NCI-H345 (cell line): ENCODE data around the gene GALNT10.
"Not testable (repeated sequence)": the region's sequence is repeated elsewhere in the genome, so short reads cannot be mapped to it uniquely, and the experiment has no call there.

ENCODE experiments used
- DNase-seq: peaks from one replicate; lab custom pipeline; 2025; lab: John Stamatoyannopoulos, UW

Gene GALNT10

DNA sequence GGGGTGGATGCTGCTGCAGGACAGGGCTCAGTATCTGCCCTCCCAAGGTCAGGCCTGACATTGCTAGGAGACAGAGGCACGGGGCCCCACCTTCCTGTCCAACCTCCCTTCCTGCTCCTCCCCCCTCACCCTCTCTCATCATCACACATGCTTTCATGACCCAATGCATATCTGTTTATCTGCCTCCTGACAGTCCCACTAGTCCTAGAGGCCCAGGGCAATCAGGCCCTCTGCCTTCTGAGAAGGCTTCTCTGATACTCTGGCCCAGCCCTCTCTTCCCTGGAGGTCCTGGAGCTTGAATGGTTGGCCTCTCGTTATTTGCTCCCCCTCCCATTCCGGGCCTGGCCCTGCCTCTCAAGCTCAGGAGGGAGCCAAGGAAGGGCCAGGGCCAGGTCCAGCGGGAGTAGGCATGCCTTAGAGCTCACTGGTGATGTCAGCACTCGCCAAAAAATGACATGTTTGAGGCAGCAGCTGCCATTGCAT, 164.6 kb downstream of the GALNT10 start:
- DNase-seq: no peak

DNA sequence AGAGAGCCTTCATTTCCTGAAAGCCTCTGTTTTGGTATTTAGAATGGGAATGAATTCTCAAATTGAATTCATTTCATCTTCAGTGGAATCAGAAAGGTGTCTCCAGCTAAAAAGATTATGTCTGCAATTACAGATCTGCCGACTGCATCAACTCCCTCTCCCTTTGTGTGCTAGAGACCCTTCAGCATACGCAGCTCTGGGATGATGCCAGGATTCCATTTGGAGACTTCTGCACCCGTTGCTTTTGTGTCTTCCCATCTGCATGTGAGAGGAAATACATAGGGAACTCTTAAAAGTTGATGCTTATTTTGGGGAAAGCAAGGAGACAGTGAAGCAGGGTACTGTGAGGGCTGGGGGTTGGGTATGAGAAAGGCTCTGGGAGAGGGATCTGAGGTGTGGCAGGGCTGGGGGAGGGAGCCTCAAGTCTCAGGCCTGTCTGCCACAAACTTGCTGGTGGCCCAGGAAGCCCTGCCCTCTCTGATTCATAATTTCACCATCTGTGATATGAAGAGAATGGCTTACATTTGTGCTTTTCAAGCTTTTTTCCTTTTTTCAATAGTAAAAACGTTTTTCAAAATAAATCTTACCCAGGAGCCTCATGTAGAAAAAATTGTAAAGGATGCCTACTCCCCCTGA, 165.6 kb downstream of the GALNT10 start:
- DNase-seq: no peak

DNA sequence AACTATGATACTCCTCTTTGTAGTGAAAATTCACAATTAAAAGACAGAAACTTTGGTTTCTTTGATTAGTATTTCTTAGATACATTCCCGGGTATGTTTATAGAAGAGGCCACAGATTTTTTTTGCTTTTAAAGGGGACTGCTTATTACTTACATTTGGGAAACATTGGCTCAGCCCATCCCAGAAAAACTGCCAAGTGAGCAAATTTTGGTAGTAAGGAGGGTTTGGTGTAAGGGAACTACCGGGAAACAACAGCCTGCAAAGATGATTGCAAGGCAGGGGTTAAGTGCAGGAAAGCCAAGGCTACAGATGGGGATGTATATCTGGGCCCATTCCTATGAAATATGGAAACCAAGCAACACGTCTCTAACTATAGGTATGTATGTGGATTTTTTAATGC, 166.4 kb downstream of the GALNT10 start:
- no peak for DNase-seq

DNA sequence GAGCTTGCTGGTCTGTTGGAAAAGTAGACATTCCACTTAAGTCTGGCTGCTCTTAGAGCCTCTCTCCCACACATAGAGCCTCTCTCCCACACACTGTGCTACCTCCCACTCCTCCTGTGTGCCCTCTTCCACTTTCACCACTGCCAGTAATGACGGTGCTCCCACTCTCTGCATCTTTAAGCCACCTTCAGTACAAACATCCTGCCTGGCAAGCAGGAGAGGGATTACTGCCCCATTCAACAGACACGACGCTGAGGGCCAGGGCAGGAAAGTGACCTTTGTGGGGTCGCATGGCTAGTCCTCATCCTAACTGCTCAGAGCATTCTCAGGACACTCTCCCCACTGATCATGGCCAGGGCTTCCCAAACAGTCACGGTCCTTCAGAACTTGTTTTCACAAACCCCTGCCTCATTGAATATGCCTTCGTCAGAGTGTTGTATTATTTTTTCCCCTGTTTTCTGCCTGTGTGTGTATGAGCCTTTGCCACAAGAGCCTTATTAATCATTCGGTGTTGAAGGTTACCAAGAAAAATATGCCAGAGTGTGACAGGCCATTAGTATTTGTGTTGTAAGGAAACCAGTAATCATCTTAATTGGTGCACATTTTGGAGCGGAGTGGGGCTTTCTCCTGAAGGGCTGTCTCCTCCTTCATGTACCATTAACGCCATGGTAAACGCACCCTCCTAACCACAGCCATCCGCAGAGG, 168.1 kb downstream of the GALNT10 start:
- no peak for DNase-seq

DNA sequence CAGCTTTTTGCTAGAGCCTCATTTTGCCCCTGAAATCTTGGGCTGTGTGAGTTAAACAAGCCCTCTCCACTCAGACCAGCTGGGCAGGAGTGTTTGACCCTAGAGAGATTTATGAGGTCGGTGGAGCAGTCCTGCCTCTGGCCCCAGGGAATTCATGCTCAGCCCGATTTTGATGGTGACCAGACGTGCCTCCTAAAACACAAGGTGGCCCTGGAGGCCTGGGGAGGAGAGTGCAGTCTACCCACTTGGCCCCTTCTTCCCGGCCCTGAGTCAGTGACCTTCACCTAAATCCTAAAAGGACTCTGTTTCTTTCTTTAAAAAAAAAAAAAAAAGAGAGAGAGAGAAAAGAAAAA, 168.7 kb downstream of the GALNT10 start:
- DNase-seq: no peak

DNA sequence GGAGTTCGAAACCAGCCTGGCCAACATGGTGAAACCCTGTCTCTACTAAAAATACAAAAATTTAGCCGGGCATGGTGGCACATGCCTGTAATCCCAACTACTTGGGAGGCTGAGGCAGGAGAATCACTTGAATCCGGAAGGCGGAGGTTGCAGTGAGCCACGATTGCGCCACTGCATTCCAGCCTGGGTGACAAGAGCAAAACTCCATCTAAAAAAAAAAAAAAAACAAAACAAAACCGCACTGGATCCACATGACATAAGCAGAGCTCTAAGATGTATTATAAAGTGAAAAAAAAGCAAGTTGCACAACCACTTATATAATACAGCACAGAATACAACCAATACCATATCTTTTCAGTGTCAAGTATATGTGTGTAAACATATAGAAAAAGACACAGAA, 169.7 kb downstream of the GALNT10 start:
- not testable (repeated sequence) for DNase-seq

DNA sequence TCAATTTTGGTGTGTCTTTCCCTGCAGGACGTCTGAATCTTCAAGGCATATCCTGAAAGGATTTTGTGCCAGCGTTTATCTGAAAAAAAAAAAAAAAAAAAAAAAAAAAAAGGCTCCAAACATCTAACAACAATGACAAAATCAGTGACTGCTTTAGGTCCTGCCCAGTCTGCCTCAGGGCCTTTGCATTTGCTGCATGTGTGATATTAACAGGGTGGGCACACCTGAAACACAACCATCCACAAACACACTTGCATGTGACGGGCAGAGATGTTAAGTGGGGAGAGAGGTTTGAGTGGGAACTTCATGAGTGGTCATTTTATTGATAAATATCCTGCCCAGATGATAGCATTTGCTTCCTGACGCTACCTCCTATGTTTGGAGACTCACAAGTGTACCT, 172.9 kb downstream of the GALNT10 start:
- no peak for DNase-seq

DNA sequence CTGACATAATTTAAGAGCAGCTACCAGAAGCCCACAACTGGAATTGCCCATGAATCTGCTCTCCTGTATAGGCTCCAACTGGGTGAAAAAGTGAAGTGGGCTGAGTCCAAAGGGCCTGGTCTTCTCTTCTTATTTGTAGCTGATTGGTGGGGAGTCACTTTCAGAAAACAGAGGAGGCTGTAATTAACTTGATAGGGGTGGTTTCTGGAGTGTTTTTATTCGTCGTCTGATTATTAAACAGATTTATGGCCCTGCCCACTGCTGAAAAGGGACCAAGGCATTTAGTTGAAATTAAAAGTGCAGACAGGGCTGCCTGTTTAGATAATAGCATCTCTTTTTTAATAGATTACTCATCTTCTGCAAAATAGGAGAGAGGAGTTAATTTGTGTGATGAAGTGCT, 174.2 kb downstream of the GALNT10 start:
- no peak for DNase-seq

DNA sequence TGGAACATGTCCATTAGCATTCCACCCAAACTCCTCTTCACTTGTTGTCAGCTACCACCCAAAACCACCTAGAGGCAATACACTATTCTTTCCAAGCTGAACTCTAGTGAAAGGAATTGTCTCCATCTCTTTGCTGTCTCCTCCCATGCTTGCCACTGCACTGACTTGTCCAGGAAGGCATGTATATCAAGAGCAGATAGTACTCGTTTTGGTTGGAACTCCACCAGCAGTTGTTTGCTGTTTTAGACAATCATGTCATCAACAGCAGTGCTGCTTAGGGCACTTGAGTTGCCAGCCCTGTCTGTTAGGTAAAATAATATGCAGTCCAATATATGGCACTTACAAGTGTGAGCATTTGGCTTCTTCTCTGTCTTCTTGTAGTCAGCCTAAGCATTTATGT, 175.3 kb downstream of the GALNT10 start:
- no peak for DNase-seq

DNA sequence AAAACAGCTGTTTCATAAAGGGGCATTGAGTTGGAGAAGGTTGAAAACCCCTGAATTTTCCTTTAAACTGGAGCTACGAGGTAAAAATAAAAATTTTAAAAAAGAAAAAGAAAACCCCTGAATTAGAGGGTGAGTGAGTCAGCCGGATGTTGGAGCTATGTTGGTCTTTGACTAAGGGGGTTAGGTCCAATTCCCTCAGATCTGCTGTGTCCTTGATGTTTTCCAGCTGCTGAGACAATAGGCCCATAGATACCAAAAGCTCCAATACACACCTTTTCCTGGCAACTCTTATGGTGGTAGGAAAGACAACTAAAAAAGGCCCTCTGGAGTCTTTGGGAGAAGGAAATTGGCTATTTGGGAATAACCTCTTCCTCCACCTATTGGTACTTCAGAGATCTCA, 175.8 kb downstream of the GALNT10 start:
- no peak for DNase-seq

DNA sequence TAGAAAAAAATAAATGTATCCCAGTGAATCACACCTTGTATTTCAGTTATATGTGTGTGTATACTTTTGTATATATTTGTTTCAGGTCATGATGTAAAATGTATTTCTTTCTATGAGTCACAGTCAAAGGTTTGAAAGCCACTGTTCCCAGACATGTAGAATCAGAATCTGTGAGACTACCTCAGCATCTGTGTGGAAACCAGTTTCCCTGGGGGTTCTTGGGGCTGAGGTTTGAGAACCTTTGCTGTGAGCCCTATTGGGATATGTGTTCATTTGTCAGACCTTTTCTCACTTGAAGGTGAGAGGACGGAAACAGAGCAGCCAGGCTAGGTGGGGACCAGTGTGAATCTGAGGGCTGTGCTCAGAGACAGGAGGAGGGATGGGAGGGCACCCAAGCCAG, 176.6 kb downstream of the GALNT10 start:
- no peak for DNase-seq

DNA sequence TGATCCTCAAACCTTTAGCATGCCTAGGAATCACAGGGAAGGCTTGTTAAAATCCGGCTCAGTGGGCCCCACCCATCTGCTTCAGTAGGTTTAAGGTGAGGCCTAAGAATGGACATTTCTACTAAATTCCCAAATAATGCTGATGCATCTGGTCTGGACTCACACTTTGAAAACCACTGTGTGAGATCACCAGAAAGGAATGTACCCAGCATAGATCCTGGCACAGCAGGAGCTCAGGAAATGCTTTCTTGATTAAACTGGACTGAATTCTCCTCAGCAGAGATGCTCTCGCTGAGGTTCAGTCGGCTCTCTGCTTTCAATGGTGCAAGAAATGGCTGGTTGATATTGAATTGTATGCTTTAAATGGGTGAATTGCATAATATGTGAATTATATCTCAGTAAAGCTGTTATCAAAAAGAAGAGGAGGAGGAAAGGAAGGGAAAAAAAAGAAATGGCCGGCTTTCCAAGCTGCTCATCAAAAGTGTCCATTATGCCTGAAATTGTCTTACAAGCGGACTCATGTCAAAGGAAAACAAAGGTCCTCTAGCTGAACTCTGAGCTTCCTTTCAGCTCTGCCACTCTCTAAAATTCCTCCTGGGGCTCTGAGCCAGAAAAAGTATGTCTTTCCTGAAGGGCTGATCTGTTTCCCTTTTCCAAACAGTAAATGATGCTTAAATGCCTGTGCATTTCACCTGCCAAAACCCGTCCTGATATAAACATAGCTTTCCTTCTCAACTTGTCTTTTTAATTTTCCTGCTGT, 177.7 kb downstream of the GALNT10 start:
- DNase-seq: no peak

DNA sequence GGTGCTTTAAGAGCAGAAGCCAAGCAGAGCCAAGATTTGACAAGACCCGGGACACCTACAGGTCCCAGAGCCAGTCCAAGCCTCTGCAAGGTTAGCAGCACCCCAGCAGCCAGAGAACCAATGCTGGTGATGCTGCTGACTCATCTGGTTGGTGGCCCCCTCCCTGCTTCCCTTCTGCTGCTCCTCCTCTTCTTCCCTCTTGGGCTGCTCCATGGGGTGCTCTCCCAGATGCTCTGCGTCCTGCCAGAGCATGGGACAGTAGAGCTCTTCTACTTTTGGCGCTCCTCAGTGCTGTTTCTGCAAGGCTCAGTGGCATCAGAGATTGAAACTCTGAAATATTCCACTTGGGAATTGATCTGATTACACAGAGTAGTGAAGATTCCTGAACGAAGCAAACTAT, 179.1 kb downstream of the GALNT10 start:
- DNase-seq: no peak

DNA sequence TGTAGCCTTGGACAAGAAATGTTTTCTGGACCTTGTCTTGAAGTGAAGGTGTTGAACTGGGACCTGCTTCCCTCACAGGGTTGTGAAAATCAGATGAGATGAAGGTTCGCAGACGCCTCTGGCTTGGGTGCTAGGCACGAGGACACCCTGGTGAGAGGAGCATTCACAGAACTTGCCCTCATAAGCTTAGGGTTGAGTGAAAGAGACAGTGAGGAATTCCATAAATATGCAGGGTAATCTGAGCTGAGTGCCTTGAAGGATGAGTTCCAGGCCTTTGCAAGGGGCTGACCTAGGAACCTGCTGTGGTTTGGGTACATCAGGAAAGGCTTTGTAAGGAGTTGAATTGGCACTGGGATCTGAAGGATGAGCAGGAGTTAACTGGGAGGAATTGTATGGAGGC, 179.6 kb downstream of the GALNT10 start:
- no peak for DNase-seq

DNA sequence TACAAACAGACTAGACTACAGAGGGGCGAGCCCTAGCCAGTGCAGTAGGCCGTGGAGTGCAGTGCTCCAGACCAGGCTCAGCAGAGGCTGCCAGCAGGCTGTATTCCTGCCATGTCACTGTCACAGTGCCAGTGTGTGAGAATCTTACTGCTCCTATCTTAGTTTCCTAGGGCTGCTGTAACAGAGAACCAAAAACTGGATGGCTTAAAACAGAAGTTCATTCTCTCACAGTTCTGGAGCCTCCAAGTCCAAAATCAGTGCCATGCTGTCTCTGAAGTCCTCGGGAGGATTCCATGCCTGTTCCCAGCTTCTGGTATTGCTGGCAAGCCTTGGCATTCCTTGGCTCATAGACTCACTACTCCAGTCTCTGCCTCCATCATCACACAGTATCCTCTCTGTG, 180.3 kb downstream of the GALNT10 start:
- DNase-seq: no peak

DNA sequence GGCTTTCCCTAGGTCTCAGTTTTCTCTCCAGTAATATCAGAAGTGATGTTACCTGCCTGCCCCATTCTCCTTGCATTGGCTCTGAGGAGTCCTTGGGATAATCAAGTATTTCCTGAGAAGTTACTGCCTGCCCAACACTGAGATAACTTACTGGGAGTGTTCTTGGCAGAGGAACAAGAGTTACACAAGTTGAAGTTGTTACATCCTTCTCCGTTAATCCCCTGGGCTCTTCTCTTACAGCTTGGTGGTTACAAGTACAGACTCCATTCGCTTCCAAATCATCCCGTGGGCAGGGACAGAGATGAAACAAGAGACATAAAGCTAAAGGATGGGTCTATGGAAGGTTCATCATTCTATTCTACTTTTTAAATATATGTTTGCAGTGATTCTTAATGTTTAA, 181.2 kb downstream of the GALNT10 start:
- DNase-seq: no peak

DNA sequence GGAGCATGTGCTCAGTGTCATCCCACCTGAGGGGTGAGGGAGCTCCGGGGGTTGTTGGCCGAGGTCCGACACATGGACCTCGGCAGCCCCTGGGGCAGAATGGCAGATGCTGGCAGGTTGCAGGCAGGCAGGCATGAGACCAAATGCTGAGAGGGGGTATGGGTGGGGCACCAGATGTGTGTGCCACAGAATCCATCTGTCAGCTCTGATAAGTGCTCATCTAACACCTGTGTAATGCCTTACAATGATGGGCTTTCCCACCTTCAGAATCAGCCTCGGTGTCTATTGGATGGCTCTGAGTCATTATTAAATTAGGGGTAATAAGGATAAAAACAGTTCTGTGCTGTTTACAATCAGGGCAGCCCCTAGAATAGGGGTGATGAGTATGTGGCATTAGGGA, 182.1 kb downstream of the GALNT10 start:
- no peak for DNase-seq

DNA sequence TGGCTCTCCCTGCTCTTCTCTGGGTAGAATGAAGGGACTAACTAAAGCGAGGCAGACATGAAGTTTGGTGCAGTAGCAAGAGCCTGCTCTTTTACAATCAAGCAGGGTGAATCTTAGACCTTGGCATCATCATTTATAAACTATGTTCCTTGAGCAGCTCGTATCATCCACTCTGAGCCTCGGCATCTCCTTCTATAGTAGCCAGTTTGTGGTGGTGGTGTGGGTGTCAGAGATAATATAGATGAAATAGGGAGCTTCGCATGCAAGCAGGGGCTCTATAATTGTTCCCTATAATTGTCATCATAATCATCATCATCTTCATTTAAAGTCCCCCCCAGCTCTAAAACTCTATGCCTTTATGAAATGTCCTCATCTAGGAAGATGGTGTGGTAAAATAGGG, 182.8 kb downstream of the GALNT10 start:
- DNase-seq: no peak

DNA sequence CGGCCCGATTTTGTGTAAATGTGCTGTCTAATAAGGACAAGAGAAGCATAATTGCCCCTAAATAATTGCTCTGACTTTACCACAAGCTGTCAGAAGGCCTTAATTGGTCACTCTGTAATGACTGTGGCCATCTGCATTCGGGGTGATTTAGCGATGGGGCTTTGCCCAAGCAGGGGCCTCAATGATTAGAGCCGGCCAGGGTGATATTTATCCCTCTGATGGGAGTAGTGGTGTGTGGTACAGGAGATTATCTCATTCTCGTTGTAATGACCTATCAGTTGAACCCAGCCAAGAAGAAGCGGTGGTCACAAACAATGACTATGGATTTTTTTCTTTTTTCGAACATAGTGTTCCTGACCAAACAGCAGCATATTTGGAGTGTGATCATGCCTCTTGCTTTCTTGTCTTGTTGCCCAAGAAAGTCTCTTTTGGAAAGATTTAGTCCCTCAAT, 183.2 kb downstream of the GALNT10 start:
- no peak for DNase-seq

DNA sequence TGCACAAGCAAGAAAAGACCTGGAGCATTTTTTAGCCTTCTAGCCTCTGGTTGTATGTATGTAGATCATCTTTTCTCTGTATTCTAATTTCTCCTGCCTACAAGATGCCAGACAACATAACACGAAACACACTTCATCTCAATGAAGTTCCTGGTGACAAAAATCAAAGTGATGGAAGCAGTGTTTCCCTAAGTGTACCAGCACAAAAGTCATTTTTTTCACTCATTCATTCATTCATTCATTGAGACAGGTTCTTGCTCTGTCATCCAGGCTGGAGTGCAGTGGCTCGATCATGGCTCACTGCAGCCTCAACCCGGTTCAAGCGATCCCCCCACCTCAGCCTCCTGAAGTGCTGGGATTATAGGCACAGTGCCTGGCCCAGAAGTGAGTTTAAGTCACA, 183.7 kb downstream of the GALNT10 start:
- DNase-seq: no peak

DNA sequence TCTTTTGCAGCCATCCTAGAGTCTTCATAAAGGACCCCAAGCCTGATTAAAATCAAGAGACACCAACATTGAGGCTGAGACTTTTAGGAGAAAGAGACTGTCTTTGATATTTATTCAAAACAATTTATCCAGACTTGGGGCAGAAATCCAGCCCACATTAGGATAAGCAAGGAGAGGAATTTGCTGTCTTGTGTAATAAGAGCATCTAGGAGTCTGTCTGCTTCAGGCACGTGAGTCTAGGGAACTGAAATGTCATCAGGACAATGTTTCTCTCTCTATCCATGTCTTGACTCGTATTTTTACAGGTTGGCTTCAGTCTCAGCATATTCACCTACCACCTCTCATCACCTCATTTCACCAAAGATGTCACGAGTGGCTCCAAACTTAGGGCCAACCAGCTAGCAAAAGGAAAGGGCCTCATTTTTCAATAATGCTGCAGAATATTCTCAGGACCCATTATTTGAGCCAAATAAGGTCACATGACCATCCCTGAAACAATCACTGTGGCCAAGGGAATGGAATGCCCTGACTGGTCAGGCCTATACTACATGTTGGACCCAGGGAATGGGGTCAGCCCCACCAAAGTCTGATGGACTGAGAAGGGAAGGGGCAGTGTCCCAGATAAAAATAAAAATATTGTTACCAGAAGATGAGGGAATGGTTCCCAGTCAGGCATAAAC, 184.9 kb downstream of the GALNT10 start:
- DNase-seq: no peak

DNA sequence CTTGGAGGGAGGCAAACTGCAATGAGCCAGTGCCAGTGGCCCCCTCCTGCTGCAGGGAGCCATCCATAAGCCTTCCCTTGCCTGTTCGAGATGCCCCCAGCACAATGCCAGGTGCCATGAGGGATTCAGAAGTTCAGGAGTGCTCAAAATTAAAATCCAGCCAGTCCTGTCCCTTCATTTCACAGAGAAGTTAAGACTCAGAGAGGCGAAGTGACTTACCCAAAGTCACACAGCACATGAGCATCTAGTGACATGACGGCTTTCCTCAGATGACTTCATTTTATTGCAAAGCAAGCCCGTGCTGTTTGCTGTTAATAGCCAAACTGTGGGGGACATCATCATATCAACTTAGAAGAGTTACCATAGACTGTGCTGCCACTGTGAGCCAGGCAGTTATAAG, 185.9 kb downstream of the GALNT10 start:
- no peak for DNase-seq
